Caco-2 (cell line): ENCODE results near the gene PRG3. TPM values are rescaled to one million over a fixed set of nuclear protein-coding genes. Genes with fewer than 3 reads are reported as not detected.

Experiments
- BruUV-seq: library from RNA; stranded (reverse); fragments of 400-500 nt; replicated peaks from 2 replicates; lab custom pipeline; 2021; lab: Mats Ljungman, UMichigan
- CTCF ChIA-PET: fragments of 300-600 bp; sonication (Branson Sonifier 250); formaldehyde crosslinking; loops from one replicate; lab custom pipeline; 2022; ENCODE audit warnings: antibody characterized with exemption; lab: Charles Lee
- POLR2A ChIA-PET: fragments of 300-600 bp; sonication (Branson Sonifier 250); formaldehyde crosslinking; loops from one replicate; lab custom pipeline; 2022; ENCODE audit warnings: antibody characterized with exemption; lab: Charles Lee
- DNase-seq, 2 experiments: peaks; one replicate each; pipeline versions ENCODE4 v3.0.0 to v3.0.0-alpha.2; 2020 to 2022
- H3K27me3 ChIP-seq: replicated peaks from 2 replicates; pipeline ENCODE4 v1.6.0; 2011; ENCODE audit warnings: low read length; ENCODE audit not compliant: control insufficient read depth, insufficient read depth
- H3K36me3 ChIP-seq: 2 replicates; pipeline ENCODE4 v1.5.1; 2011; ENCODE audit warnings: low read length; ENCODE audit not compliant: control insufficient read depth, insufficient read depth
- H3K4me1 ChIP-seq: fragments of 250-450 bp; sonication (Bioruptor Pico); 2 replicates; pipeline ENCODE4 v1.5.1; 2020; ENCODE audit warnings: mild to moderate bottlenecking
- H3K4me3 ChIP-seq: 2 replicates; pipeline ENCODE4 v1.5.1; 2011; ENCODE audit warnings: low read depth, mild to moderate bottlenecking, control low read depth, low read length
- H3K9me3 ChIP-seq: fragments of 250-450 bp; sonication (Bioruptor Pico); 2 replicates; pipeline ENCODE4 v1.5.1; 2020; ENCODE audit warnings: mild to moderate bottlenecking, moderate library complexity
- H3K27ac Mint-ChIP-seq: one replicate; pipeline ENCODE4 v1.8.0; 2022; ENCODE audit warnings: mixed read lengths; ENCODE audit not compliant: unreplicated experiment
- H3K27me3 Mint-ChIP-seq: one replicate; pipeline ENCODE4 v1.8.0; 2022; ENCODE audit warnings: mixed read lengths; ENCODE audit not compliant: insufficient read depth, unreplicated experiment
- H3K36me3 Mint-ChIP-seq: one replicate; pipeline ENCODE4 v1.8.0; 2022; ENCODE audit warnings: mild to moderate bottlenecking, mixed read lengths; ENCODE audit not compliant: insufficient read depth, unreplicated experiment
- H3K4me1 Mint-ChIP-seq: one replicate; pipeline ENCODE4 v1.8.0; 2022; ENCODE audit warnings: low read depth, mixed read lengths; ENCODE audit not compliant: unreplicated experiment
- H3K4me3 Mint-ChIP-seq: one replicate; pipeline ENCODE4 v1.8.0; 2022; ENCODE audit warnings: mild to moderate bottlenecking, moderate library complexity, mixed read lengths; ENCODE audit not compliant: unreplicated experiment
- H3K9me3 Mint-ChIP-seq: one replicate; pipeline ENCODE4 v1.8.0; 2022; ENCODE audit warnings: mixed read lengths; ENCODE audit not compliant: unreplicated experiment
- CTCF ChIP-seq, 2 experiments: fragments of 200-600 bp in 1 of 2; IDR thresholded peaks; 1 replicate in 1 of 2; 2 replicates in 1 of 2; pipeline versions ENCODE4 v1.5.1 to v1.8.0; 2011 to 2022; ENCODE audit warnings: antibody characterized with exemption in 1 of 2, control low read depth in 1 of 2, inconsistent platforms in 1 of 2, low read depth in 1 of 2, low read length in 1 of 2, mild to moderate bottlenecking in 1 of 2, moderate library complexity in 1 of 2; ENCODE audit not compliant: insufficient read depth in 1 of 2, severe bottlenecking in 1 of 2, unreplicated experiment in 1 of 2
- intact Hi-C: fragments of 100-400 bp; cut with micrococcal nuclease; formaldehyde crosslinking; loops from one replicate; pipeline ENCODE4 v1.10.0; 2022; ENCODE audit not compliant: unreplicated experiment
- total RNA-seq: library from RNA; stranded (reverse); gene quantifications from 2 replicates; pipeline ENCODE4 v1.2.3, GENCODE V29; 2022

The PRG3 gene
- total RNA-seq, 1 experiment from 2014 or later, result not detected

- H3K4me1 Mint-ChIP-seq, result no peaks in the 10 kb centered on the region
- no peaks in the 10 kb centered on the region for H3K9me3 Mint-ChIP-seq
- BruUV-seq, result no TSS peak
- DNase-seq, result no peak
- ChIA-PET CTCF (interaction anchor here (0.6 kb wide), 1 partner anchor 87 kb away, joined by 4 read pairs; no protein-coding TSS in a partner anchor), POLR2A (no interaction called here)
- no peak for TF ChIP-seq CTCF (IDR thresholded peaks at IDR 0.05; ENCODE audit: insufficient read depth in 1 of 2, low read depth in 1 of 2, low read length in 1 of 2, severe bottlenecking in 1 of 2, unreplicated experiment in 1 of 2)
- Histone ChIP-seq H3K4me1 (no peaks in the 10 kb centered on the region), H3K27me3 (no peaks in the 10 kb centered on the region), H3K9me3 (no peaks in the 10 kb centered on the region), H3K36me3 (no peaks in the 10 kb centered on the region), H3K4me3 (no peak overlapping the region)
- intact Hi-C loops, result no loop called here
- no peak overlapping the region for H3K4me3 Mint-ChIP-seq
- no peak overlapping the region for H3K27ac Mint-ChIP-seq
- no peaks in the 10 kb centered on the region for H3K27me3 Mint-ChIP-seq
- H3K36me3 Mint-ChIP-seq, result no peaks in the 10 kb centered on the region
Observed at GRCh38 chr11:57370941-57371340, 10.0 kb downstream of the PRG3 start.

- DNase-seq, result no peak
- no TSS peak for BruUV-seq
- Mint-ChIP-seq H3K36me3 (no peaks in the 10 kb centered on the region), H3K27ac (no peak overlapping the region), H3K4me3 (no peak overlapping the region), H3K9me3 (no peaks in the 10 kb centered on the region), H3K4me1 (no peaks in the 10 kb centered on the region), H3K27me3 (no peaks in the 10 kb centered on the region)
- TF ChIP-seq CTCF (IDR thresholded peaks at IDR 0.05; ENCODE audit: insufficient read depth in 1 of 2, low read depth in 1 of 2, low read length in 1 of 2, severe bottlenecking in 1 of 2, unreplicated experiment in 1 of 2), result no peak
- no peaks in the 10 kb centered on the region for H3K4me1 ChIP-seq
- intact Hi-C loops, result no loop called here
- H3K9me3 ChIP-seq, result no peaks in the 10 kb centered on the region
- H3K27me3 ChIP-seq, result no peaks in the 10 kb centered on the region
- ChIA-PET CTCF (no interaction called here), POLR2A (no interaction called here)
- no peaks in the 10 kb centered on the region for H3K36me3 ChIP-seq
- H3K4me3 ChIP-seq, result no peak overlapping the region
Observed at GRCh38 chr11:57370251-57370650, 10.7 kb downstream of the PRG3 start.

- Histone ChIP-seq H3K27me3 (no peaks in the 10 kb centered on the region), H3K9me3 (no peaks in the 10 kb centered on the region), H3K36me3 (no peaks in the 10 kb centered on the region), H3K4me1 (no peaks in the 10 kb centered on the region), H3K4me3 (no peak overlapping the region)
- Mint-ChIP-seq H3K27ac (no peak overlapping the region), H3K9me3 (no peaks in the 10 kb centered on the region), H3K36me3 (no peaks in the 10 kb centered on the region), H3K4me1 (no peaks in the 10 kb centered on the region), H3K4me3 (no peak overlapping the region), H3K27me3 (no peaks in the 10 kb centered on the region)
- no peak for TF ChIP-seq CTCF (IDR thresholded peaks at IDR 0.05; ENCODE audit: insufficient read depth in 1 of 2, low read depth in 1 of 2, low read length in 1 of 2, severe bottlenecking in 1 of 2, unreplicated experiment in 1 of 2)
- POLR2A ChIA-PET, result no interaction called here
- no TSS peak for BruUV-seq
- CTCF ChIA-PET, result no interaction called here
- intact Hi-C loops, result no loop called here
- DNase-seq, result no peak
Observed at GRCh38 chr11:57368845-57369232, 12.1 kb downstream of the PRG3 start.
